RWPE2 (cell line): ENCODE data around the gene RRAGA.

Experiments used
- ATAC-seq: fragments of 200-7000 bp; cut with Tn5 transposase; 3 replicates; pipeline ENCODE4 v1.9.1; 2021; ENCODE audit warnings: low read depth
- DNase-seq: peaks from one replicate; pipeline ENCODE4 v3.0.0-alpha.2; 2020; ENCODE audit warnings: low spot score
- H3K27ac ChIP-seq: fragments of 450-650 bp; 2 replicates; pipeline ENCODE4 v1.5.1; 2017; ENCODE audit warnings: mild to moderate bottlenecking; ENCODE audit not compliant: poor library complexity, severe bottlenecking
- H3K27me3 ChIP-seq: fragments of 250-450 bp; sonication (Bioruptor Pico); 2 replicates; pipeline ENCODE4 v1.5.1; 2021; ENCODE audit warnings: mild to moderate bottlenecking, moderate library complexity; ENCODE audit not compliant: insufficient read depth, poor library complexity, severe bottlenecking
- H3K36me3 ChIP-seq: fragments of 250-450 bp; sonication (Bioruptor Pico); 2 replicates; pipeline ENCODE4 v1.5.1; 2020; ENCODE audit warnings: low read depth, mild to moderate bottlenecking, moderate library complexity
- H3K4me1 ChIP-seq: fragments of 250-450 bp; sonication (Bioruptor Pico); 2 replicates; pipeline ENCODE4 v1.5.1; 2021; ENCODE audit warnings: mild to moderate bottlenecking, moderate library complexity; ENCODE audit not compliant: insufficient read depth, poor library complexity, severe bottlenecking
- H3K4me3 ChIP-seq: fragments of 250-450 bp; sonication (Bioruptor Pico); 2 replicates; pipeline ENCODE4 v1.5.1; 2021; ENCODE audit warnings: mild to moderate bottlenecking, moderate library complexity; ENCODE audit not compliant: severe bottlenecking
- H3K9me3 ChIP-seq: fragments of 250-450 bp; sonication (Bioruptor Pico); 2 replicates; pipeline ENCODE4 v1.5.1; 2021; ENCODE audit warnings: mild to moderate bottlenecking, moderate library complexity; ENCODE audit not compliant: severe bottlenecking
- CTCF ChIP-seq: fragments of 450-650 bp; IDR thresholded peaks from one replicate; pipeline ENCODE4 v1.5.1; 2017; ENCODE audit warnings: mild to moderate bottlenecking, moderate library complexity; ENCODE audit not compliant: poor library complexity, severe bottlenecking

The RRAGA gene

GRCh38 chr9:19027825-19028224, 21.4 kb upstream of the RRAGA start:
- Histone ChIP-seq H3K36me3 (no peaks in the 10 kb centered on the region), H3K27me3 (no peaks in the 10 kb centered on the region), H3K4me3 (no peak overlapping the region), H3K9me3 (no peaks in the 10 kb centered on the region), H3K4me1 (no peaks in the 10 kb centered on the region), H3K27ac (no peak overlapping the region)
- DNase-seq (no peak), ATAC-seq (no peak)
- TF ChIP-seq CTCF = no peak

GRCh38 chr9:19028835-19029451, 20.3 kb upstream of the RRAGA start:
- H3K36me3 ChIP-seq = no peaks in the 10 kb centered on the region
- DNase-seq (no peak), ATAC-seq (peak; percentile 71; the same call in 2 of the 3 replicates)
- no peak overlapping the region for H3K27ac ChIP-seq
- no peak overlapping the region for H3K4me3 ChIP-seq
- no peaks in the 10 kb centered on the region for H3K9me3 ChIP-seq
- no peaks in the 10 kb centered on the region for H3K27me3 ChIP-seq
- H3K4me1 ChIP-seq = no peaks in the 10 kb centered on the region
- TF ChIP-seq CTCF = peak; percentile 86

GRCh38 chr9:19030899-19031298, 18.3 kb upstream of the RRAGA start:
- peak; percentile 36; the same call in 1 of the 3 replicates for ATAC-seq
- no peaks in the 10 kb centered on the region for H3K27me3 ChIP-seq

GRCh38 chr9:19032406-19032805, 16.8 kb upstream of the RRAGA start:
- Histone ChIP-seq H3K27ac (no peak overlapping the region), H3K4me1 (no peaks in the 10 kb centered on the region), H3K27me3 (no peaks in the 10 kb centered on the region), H3K36me3 (no peaks in the 10 kb centered on the region), H3K4me3 (no peak overlapping the region), H3K9me3 (no peaks in the 10 kb centered on the region)
- no peak for TF ChIP-seq CTCF
- no peak for ATAC-seq
- no peak for DNase-seq

More at GRCh38 chr9:19030899-19031298, 18.3 kb upstream of the RRAGA start:
- no peaks in the 10 kb centered on the region for H3K36me3 ChIP-seq
- no peak overlapping the region for H3K27ac ChIP-seq
- no peak for TF ChIP-seq CTCF
- H3K4me1 ChIP-seq = no peaks in the 10 kb centered on the region
- no peaks in the 10 kb centered on the region for H3K9me3 ChIP-seq
- DNase-seq = no peak
- no peak overlapping the region for H3K4me3 ChIP-seq

- Histone ChIP-seq H3K36me3 (no peaks in the 10 kb centered on the region), H3K27me3 (no peaks in the 10 kb centered on the region), H3K4me3 (no peak within 1 kb of the TSS), H3K9me3 (no peaks in the 10 kb centered on the region), H3K27ac (no peak within 1 kb of the TSS), H3K4me1 (no peaks in the 10 kb centered on the region)
- no peak for ATAC-seq
- no peak for TF ChIP-seq CTCF
- DNase-seq = no peak
Observed at GRCh38 chr9:19033015-19033414, 16.2 kb upstream of the RRAGA start, which contains the start of gene SAXO1. TSS of gene SAXO1 (minus strand) at chr9:19033209. CDS start at chr9:19032908, 301 bp downstream.
